H4 (cell line): Measurements from ENCODE around the gene VIPR2. TPM values are rescaled to one million over a fixed set of nuclear protein-coding genes. Genes with fewer than 3 reads are reported as not detected.

Experiments
- DNase-seq: peaks from one replicate; pipeline ENCODE4 v3.0.0-alpha.2; 2015; ENCODE audit warnings: low spot score
- total RNA-seq: library from RNA; depleted of rRNA; stranded (reverse); fragments of >200 nt; shearing (Covaris generic); gene quantifications from 2 replicates; pipeline ENCODE4 v1.2.3, GENCODE V29; 2014

The VIPR2 gene
- total RNA-seq, 1 experiment from 2014 or later = 0.77 TPM

DNA sequence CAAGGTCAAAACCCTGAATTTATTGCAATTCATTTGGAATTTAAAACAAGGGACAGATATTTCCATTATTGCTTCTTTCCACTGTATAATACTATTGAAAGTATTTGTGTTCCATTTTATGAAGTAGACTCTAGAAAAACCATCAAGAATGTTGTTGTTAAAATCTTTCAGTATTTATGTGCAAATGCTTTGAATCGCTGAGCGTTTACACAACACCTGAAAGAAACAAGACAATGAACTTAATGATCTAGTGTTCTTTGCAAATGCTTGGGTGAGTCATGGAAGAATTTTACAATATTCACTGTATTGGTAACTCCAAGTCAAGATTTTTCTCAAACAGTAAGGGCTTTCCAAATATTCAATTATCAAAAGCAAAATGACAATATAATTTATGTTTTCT is 97.1 kb downstream of the VIPR2 start:
- no peak for DNase-seq

GRCh38 chr7:159046300-159046699 is 98.4 kb downstream of the VIPR2 start:
- no peak for DNase-seq

- DNase-seq = no peak
These were observed 98.8 kb downstream of the VIPR2 start for GRCh38 chr7:159045839-159046238.

DNA sequence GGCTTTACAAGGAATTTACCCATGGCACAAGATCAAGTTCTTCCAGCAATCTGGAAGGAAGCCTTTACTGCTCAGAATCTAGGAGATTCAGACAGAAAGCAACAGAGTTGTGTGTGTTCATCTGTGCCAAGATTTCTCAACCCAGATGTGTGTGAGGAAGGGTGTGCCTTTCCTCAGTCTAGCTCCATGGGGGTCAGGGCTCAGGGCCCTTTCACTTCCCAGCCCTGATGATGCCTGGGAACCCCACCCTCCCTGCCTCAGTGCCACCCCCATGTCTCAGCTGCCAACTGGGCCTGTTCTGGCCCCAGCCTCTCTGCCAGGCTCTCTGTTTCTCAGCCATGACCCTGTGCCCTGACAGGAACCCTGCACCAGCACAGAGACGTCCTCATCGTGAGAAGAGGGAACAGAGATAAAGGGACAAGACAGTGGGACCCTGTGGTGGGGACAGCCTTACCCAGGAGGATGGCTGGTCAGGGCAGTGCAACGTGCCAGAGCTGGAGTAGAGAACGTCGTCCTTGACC is 102.0 kb downstream of the VIPR2 start:
- no peak for DNase-seq

GRCh38 chr7:159042103-159042502 is 102.6 kb downstream of the VIPR2 start:
- DNase-seq = no peak

GRCh38 chr7:159040912-159041711 is 103.6 kb downstream of the VIPR2 start:
- DNase-seq = no peak

GRCh38 chr7:159040146-159040545 is 104.5 kb downstream of the VIPR2 start:
- DNase-seq = no peak

DNA sequence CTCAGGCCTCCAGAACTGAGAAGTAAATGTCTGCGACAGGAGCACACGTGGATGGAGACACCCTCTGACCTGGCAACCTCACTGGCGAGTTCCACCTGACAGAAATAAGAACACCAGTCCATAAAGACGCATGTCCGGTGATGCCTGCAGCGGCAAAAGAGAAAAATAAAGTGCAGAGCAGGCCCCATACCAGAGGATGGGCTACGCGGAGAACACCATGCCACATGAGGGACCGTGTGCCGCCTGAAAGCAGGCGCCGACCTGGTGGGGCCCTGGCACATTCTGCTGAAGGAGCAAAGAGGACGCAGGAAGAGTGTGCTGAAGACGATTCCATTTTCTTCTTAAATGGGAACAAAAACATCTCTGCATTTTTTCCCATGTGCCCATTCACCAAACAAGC is 105.0 kb downstream of the VIPR2 start:
- no peak for DNase-seq

DNA sequence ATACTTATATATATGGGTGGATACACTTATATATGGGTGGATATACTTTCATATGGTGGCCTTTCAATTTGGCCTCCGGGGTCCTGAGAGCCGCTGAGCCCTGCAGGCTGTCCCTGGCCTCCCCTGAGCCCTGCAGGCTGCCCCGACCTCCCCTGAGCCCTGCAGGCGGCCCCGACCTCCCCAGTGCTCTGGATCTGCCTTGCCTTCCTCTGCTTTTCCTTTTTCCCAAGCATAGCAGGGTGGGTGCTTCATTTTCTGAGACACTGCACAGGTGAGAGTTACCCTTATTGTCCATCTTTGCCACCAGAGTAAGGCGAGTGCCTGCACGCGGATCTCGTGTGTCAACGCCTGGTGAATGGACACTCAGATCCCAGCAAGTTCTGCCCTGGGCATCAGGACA is 106.6 kb downstream of the VIPR2 start:
- no peak for DNase-seq

DNA sequence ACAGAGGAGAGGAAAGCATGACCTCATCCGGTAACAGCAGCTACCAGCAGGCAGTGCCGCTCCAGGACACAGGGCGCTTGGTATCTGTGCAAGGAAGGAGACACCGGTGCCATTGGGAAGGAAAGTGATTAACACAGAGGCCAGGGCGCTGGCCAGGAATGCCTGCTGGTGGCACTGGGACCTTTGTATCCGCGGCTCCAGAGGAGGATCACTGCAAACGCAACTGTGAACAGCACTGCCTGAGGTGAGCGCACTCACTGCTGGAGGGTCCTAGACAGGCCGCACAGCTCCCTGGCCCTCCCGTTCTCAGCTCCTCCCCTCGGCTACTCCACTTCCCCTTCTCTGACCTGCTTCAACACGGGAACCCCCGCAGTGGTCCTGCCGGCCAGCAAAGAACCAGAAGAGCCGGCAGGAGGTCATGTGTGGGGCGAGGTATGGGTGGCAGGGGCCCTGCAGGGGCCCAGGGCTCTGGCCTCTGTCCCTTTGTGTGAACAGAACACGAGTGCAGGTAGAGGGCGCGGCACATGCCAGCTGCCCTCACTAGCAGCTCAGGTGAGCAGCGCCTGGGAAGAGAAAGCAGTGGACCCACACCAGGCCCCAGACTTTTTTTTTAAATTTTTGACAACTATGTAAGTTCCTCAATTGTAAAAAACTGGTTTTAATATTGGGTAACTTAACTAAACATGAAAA is 107.6 kb downstream of the VIPR2 start:
- DNase-seq = no peak

GRCh38 chr7:159035571-159036073 is 109.0 kb downstream of the VIPR2 start:
- DNase-seq = no peak

GRCh38 chr7:159034988-159035387 is 109.7 kb downstream of the VIPR2 start:
- DNase-seq = no peak

DNA sequence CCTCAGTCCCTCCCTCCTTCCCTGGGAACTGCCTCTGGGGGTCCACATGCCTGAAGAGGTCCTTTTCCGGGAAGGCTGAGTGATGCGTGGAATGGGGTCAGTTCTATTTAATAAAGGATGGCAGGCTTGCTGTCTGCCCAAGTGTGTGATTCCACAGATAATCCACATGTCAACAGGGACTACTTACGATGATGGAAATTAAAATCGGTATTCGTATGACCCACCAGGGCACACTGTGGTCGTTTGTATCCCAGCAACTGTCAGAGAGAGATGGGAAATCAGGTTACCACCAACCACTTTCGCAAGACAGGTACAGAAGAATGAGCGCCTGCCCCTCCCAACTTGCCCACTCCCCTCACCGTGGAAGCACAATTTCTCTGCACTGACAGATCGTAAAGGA is 110.3 kb downstream of the VIPR2 start:
- DNase-seq = no peak

DNA sequence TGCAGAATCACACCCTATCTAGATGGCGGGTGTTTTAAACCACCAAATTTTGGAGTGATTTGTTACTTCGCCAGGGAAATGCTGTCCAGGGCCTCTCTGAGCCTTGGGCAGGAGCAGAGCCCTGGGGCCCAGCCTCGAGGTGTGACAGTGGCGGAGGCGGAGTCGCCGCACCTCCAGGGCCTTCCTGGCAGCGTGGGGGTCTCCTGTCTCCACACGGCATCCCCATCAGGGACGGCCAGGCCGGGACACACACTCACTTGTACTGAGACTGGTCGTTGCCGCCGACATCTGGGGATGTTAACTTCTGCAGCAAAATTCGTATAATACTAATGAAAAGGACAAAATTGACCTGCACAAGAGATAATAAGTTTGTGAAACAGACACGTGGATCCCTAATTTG is 110.7 kb downstream of the VIPR2 start:
- DNase-seq = no peak

GRCh38 chr7:159033473-159033825 is 111.2 kb downstream of the VIPR2 start:
- no peak for DNase-seq

- DNase-seq = no peak
These were observed 111.8 kb downstream of the VIPR2 start for GRCh38 chr7:159032753-159033472.

DNA sequence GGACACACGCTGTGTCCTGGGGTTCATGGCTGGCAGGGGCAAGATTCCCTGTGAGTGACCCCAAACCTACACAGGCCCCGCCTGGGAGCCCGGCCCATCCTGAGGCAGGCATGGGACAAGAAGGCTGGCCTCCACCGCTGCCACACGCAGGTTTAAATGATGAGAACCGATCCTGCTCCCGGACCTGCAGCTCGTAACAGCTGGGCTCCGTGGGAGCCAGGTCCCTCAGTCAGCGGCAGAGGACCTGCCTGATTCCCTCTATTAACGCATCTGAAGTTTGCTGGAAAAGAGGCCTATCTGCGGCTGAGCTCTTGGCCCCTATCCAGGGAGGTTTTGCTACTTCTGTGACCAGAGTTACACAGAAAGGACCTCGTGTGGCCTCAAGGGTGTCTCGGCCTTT is 112.3 kb downstream of the VIPR2 start:
- no peak for DNase-seq

DNA sequence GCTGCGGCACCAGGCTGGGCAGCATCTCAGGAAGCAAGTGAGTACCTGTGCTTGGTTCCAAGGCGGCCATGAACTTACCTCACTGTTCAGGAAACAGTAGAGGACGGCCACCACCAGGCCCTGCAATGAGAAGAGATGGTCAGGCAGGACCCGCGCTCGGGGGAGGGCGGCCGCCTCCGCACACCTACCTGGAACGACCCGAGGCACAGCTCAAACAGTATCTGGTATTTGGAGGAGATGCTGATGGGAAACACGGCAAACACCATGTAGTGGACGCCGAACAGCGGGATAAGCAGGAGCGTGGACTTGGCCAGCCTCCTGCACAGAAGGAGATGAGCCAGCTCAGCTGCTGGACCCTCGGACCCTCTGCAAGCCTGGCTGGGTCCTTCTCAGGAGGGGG is 112.9 kb downstream of the VIPR2 start:
- DNase-seq = no peak

DNA sequence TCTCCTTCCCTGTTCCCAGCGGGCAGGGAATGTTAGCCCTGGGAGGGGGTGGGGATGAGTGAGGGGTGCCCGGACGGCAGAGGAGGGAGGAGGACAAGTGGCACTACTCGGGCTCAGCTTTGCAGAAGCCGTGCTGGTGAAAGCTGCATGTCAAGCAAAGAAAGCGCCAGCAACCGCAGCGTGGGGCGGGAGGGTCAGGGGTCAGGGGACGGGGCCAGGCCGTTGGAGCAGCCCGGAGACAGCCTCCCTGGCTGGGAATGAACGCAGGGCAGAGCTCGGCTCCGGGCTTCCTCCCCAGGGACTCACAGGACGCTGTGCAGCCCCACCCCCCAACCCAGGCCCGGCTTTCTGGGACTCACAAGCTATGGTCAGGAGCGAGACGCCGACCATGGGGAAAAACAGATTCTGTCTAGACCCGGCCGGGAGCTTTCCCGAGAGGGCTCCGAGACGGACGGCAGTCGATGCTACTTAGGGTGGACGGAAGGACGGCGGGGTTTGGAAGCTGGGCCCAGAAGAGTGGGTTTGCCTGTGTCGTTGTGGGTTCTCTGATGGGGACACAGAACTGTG is 113.4 kb downstream of the VIPR2 start:
- no peak for DNase-seq

GRCh38 chr7:159030490-159031134 is 114.1 kb downstream of the VIPR2 start:
- no peak for DNase-seq
